HUES6 (cell line): ENCODE results near the gene SOX5.
A peak's percentile ranks its signal among the peaks of the same experiment; 100 is the strongest.
"Not testable (repeated sequence)": the region's sequence is repeated elsewhere in the genome, so short reads cannot be mapped to it uniquely, and the experiment has no call there.

ENCODE experiments used
- H3K27ac ChIP-seq: 2 replicates; pipeline ENCODE4 v1.7.0; 2013; ENCODE audit warnings: low read depth, mild to moderate bottlenecking, low read length, inconsistent platforms
- H3K27me3 ChIP-seq: 2 replicates; pipeline ENCODE4 v1.6.1; 2013; ENCODE audit warnings: low read length; ENCODE audit not compliant: control insufficient read depth, insufficient read depth
- H3K36me3 ChIP-seq: 2 replicates; pipeline ENCODE4 v1.6.1; 2013; ENCODE audit warnings: low read length; ENCODE audit not compliant: control insufficient read depth, insufficient read depth
- H3K4me1 ChIP-seq: 2 replicates; pipeline ENCODE4 v1.6.1; 2013; ENCODE audit warnings: low read length; ENCODE audit not compliant: control insufficient read depth, insufficient read depth
- H3K4me3 ChIP-seq: 2 replicates; pipeline ENCODE4 v1.5.1; 2013; ENCODE audit warnings: low read depth, low read length
- H3K9ac ChIP-seq: one replicate; pipeline ENCODE4 v1.6.1; 2013; ENCODE audit warnings: mild to moderate bottlenecking, low read length
- H3K9me3 ChIP-seq: 2 replicates; pipeline ENCODE4 v1.6.1; 2013; ENCODE audit warnings: low read depth, low read length; ENCODE audit not compliant: control insufficient read depth, insufficient read depth

The SOX5 gene

GRCh38 chr12:23504641-23505399 lies 444.6 kb downstream of the SOX5 start:
- no peaks in the 10 kb centered on the region for H3K36me3 ChIP-seq
- peak overlapping the region; percentile 82; the same call in 1 of the 2 replicates for H3K27ac ChIP-seq
- peak overlapping the region; percentile 48 for H3K9ac ChIP-seq
- no peaks in the 10 kb centered on the region for H3K9me3 ChIP-seq
- H3K27me3 ChIP-seq: no peaks in the 10 kb centered on the region
- H3K4me1 ChIP-seq: peaks cover 30% of the 10 kb centered on the region
- no peak overlapping the region for H3K4me3 ChIP-seq

DNA sequence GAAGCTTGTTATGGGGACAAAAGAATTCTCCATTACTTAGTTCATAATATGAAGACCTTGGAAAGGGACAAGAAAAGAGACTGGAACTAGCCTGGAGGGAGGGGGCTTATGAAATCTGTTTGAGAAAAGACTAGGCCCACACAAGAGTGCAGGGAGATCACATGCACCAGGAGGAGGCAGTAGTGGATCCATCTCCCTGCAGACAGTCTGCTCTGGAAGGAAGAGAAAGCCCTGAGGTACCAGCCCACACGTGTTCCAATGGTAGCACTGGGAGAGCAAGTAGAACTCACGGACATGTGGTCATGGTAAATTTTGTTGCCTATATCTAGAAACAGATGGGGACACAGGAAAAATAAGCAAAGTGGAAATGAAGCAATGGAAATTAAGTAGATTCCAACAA lies 445.4 kb downstream of the SOX5 start:
- Histone ChIP-seq H3K27ac (peak overlapping the region; percentile 82; the same call in 1 of the 2 replicates), H3K36me3 (no peaks in the 10 kb centered on the region), H3K27me3 (no peaks in the 10 kb centered on the region), H3K9me3 (peaks cover 2% of the 10 kb centered on the region; the same call in 1 of the 2 replicates), H3K4me1 (peaks cover 30% of the 10 kb centered on the region), H3K4me3 (no peak overlapping the region), H3K9ac (peak overlapping the region; percentile 12)

DNA sequence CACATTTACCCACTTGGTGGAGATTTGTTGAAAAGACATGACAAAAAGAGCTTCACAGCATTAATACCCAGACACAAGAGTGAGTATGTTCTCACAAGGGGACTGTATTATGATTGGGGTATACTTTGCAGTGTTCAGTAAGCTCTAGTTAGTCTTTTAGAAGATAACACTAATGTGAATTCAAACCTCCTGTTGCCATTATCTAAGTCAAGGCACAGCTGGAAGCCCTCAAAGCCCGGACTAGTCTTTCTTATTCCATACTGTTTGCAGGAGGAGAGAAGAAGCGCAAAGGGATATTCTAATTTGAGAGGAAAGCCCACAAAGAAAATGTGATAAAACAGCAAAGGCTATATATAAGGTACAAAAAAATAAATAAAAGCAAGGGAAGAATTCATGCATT lies 445.9 kb downstream of the SOX5 start:
- Histone ChIP-seq H3K36me3 (no peaks in the 10 kb centered on the region), H3K9me3 (peaks cover 5% of the 10 kb centered on the region; the same call in 1 of the 2 replicates), H3K9ac (no peak overlapping the region), H3K4me3 (no peak overlapping the region), H3K4me1 (peaks cover 30% of the 10 kb centered on the region), H3K27ac (peak overlapping the region; percentile 82; the same call in 1 of the 2 replicates), H3K27me3 (no peaks in the 10 kb centered on the region)

GRCh38 chr12:23502259-23502658 lies 447.2 kb downstream of the SOX5 start:
- H3K36me3 ChIP-seq: no peaks in the 10 kb centered on the region
- H3K4me1 ChIP-seq: peaks cover 30% of the 10 kb centered on the region
- no peak overlapping the region for H3K9ac ChIP-seq
- H3K4me3 ChIP-seq: no peak overlapping the region
- no peak overlapping the region for H3K27ac ChIP-seq
- H3K27me3 ChIP-seq: no peaks in the 10 kb centered on the region
- peaks cover 11% of the 10 kb centered on the region; the same call in 1 of the 2 replicates for H3K9me3 ChIP-seq

GRCh38 chr12:23495472-23495871 lies 454.0 kb downstream of the SOX5 start:
- H3K9ac ChIP-seq: no peak overlapping the region
- no peaks in the 10 kb centered on the region for H3K36me3 ChIP-seq
- no peaks in the 10 kb centered on the region for H3K27me3 ChIP-seq
- H3K4me1 ChIP-seq: no peaks in the 10 kb centered on the region
- peaks cover 28% of the 10 kb centered on the region for H3K9me3 ChIP-seq
- H3K27ac ChIP-seq: no peak overlapping the region
- H3K4me3 ChIP-seq: no peak overlapping the region

DNA sequence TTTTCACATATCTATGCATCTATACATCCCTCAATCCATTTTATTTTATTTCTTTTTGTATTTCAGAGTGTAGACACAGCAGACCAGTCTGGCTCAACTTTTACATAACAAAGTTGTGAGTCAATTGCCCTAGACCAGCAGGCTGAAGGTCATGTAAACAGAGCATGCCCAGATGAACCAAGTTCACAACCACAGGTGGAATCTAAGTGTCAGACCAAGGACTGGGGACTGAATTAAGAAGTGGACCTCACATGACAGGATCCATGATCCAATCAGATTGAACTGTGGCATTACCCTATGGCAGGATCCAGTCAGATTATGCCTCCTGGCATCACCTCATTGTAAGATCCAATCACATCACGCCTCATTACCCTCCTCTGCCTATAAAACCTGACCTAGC lies 455.8 kb downstream of the SOX5 start:
- H3K4me3 ChIP-seq: no peak overlapping the region
- H3K9me3 ChIP-seq: peaks cover 34% of the 10 kb centered on the region
- H3K4me1 ChIP-seq: no peaks in the 10 kb centered on the region
- H3K9ac ChIP-seq: no peak overlapping the region
- H3K36me3 ChIP-seq: no peaks in the 10 kb centered on the region
- no peaks in the 10 kb centered on the region for H3K27me3 ChIP-seq
- H3K27ac ChIP-seq: no peak overlapping the region

DNA sequence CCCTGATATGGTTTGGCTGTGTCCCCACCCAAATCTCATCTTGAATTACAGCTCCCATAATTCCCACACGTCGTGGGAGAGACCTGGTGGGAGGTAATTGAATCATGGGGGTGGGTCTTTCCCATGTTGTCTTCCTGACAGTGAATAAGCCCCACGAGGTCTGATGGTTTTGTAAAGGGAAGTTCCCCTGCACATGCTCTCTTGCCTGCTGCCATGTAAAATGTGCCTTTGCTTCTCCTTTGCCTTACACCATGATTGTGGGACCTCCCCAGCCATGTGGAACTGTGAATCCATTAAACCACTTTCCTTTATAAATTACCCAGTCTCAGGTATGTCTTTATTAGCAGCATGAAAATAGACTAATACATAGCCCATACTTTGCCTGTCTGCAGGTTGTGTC lies 458.4 kb downstream of the SOX5 start:
- H3K36me3 ChIP-seq, H3K4me1 ChIP-seq: not testable (repeated sequence)
- H3K9me3 ChIP-seq: peaks cover 28% of the 10 kb centered on the region

GRCh38 chr12:23488130-23488529 lies 461.3 kb downstream of the SOX5 start:
- Histone ChIP-seq H3K9ac (no peak overlapping the region), H3K36me3 (no peaks in the 10 kb centered on the region), H3K27me3 (no peaks in the 10 kb centered on the region), H3K4me3 (no peak overlapping the region), H3K9me3 (peaks cover 23% of the 10 kb centered on the region), H3K27ac (no peak overlapping the region), H3K4me1 (no peaks in the 10 kb centered on the region)

More for the DNA sequence above, 458.4 kb downstream of the SOX5 start:
- H3K27me3 ChIP-seq, H3K4me3 ChIP-seq, H3K27ac ChIP-seq, H3K9ac ChIP-seq: not testable (repeated sequence)

GRCh38 chr12:23484238-23484637 lies 465.2 kb downstream of the SOX5 start:
- no peaks in the 10 kb centered on the region for H3K27me3 ChIP-seq
- H3K36me3 ChIP-seq: no peaks in the 10 kb centered on the region
- H3K4me1 ChIP-seq: no peaks in the 10 kb centered on the region
- no peak overlapping the region for H3K27ac ChIP-seq
- no peak overlapping the region for H3K4me3 ChIP-seq
- H3K9ac ChIP-seq: no peak overlapping the region
- H3K9me3 ChIP-seq: peaks cover 14% of the 10 kb centered on the region

DNA sequence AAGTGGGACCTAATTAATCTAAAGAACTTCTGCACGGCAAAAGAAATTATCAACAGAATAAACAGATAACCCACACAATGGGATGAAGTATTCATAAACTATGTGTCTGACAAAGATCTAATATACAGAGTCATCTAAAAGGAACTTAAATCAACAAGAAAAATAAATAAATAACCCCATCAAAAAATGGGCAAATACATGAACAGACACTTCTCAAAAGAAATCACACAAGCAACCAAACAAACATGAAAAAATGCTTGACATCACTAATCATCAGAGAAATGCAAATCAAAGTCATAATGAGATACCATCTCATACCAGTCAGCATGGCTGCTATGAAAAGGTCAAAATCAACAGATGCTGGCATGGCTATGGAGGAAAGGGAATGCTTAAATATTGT lies 466.9 kb downstream of the SOX5 start:
- H3K9me3 ChIP-seq: peaks cover 13% of the 10 kb centered on the region
- no peaks in the 10 kb centered on the region for H3K36me3 ChIP-seq
- no peaks in the 10 kb centered on the region for H3K4me1 ChIP-seq
- no peak overlapping the region for H3K9ac ChIP-seq
- no peak overlapping the region for H3K27ac ChIP-seq
- no peaks in the 10 kb centered on the region for H3K27me3 ChIP-seq
- no peak overlapping the region for H3K4me3 ChIP-seq
